Gastroesophageal sphincter (tissue), 3 donors: ENCODE results near the gene SERPINA12.

ENCODE experiments used
- POLR2A ChIP-seq, 2 donors: fragments of 450-650 bp; IDR thresholded peaks; one replicate each; pipeline ENCODE4 v1.6.1; 2017; ENCODE audit warnings: antibody characterized with exemption in 2 of 2, mild to moderate bottlenecking in 2 of 2, moderate library complexity in 1 of 2
- TF ChIP-seq, protein P1 (sequence below), 4 experiments: fragments of 200-600 bp in 2 of 4; fragments of 450-650 bp in 2 of 4; sonication (generic) in 1 of 4; IDR thresholded peaks; one replicate each; pipeline ENCODE4 v1.5.1; 2017 to 2019; ENCODE audit warnings: antibody characterized with exemption in 4 of 4, mild to moderate bottlenecking in 2 of 4, moderate library complexity in 2 of 4

DNA sequence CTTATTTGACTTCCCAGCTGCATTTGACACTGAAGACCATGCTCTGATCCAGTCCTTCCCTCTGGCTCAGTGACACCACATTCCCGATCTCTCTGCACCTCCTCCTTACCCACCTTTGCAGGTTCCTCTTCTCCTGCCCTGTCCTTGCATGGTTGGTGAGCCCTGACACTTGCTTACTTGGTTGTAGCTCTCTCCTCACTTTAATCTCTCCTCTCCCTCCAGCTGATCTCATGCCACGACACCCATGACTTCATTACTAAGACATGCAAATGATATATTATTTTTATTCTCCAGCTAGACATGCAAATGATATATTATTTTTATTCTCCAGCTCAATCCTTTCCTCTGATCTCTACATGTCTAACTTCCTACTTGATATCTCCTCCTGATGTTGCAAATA is 33.2 kb downstream of the SERPINA12 start, which contains the start of gene SERPINA9:
- TF ChIP-seq, protein P1, sequence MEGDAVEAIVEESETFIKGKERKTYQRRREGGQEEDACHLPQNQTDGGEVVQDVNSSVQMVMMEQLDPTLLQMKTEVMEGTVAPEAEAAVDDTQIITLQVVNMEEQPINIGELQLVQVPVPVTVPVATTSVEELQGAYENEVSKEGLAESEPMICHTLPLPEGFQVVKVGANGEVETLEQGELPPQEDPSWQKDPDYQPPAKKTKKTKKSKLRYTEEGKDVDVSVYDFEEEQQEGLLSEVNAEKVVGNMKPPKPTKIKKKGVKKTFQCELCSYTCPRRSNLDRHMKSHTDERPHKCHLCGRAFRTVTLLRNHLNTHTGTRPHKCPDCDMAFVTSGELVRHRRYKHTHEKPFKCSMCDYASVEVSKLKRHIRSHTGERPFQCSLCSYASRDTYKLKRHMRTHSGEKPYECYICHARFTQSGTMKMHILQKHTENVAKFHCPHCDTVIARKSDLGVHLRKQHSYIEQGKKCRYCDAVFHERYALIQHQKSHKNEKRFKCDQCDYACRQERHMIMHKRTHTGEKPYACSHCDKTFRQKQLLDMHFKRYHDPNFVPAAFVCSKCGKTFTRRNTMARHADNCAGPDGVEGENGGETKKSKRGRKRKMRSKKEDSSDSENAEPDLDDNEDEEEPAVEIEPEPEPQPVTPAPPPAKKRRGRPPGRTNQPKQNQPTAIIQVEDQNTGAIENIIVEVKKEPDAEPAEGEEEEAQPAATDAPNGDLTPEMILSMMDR (IDR thresholded peaks at IDR 0.05), result no peak
- no peak for TF ChIP-seq POLR2A (IDR thresholded peaks at IDR 0.05)
